GM12878 (cell line): ENCODE data around the gene CCDC57. TPM values are rescaled to one million over a fixed set of nuclear protein-coding genes. Genes with fewer than 3 reads are reported as not detected.
A peak's percentile ranks its signal among the peaks of the same experiment; 100 is the strongest.
"Not testable (repeated sequence)": the region's sequence is repeated elsewhere in the genome, so short reads cannot be mapped to it uniquely, and the experiment has no call there.

Experiments
- ATAC-seq: fragments of 200-7000 bp; cut with Tn5 transposase; 3 replicates; pipeline ENCODE4 v1.9.1; 2020; ENCODE audit warnings: mild to moderate bottlenecking, moderate library complexity
- BruUV-seq: library from RNA; stranded (reverse); fragments of 400-500 nt; replicated peaks from 2 replicates; lab custom pipeline; 2021; lab: Mats Ljungman, UMichigan
- CTCF ChIA-PET: fragments of 300-600 bp; sonication (Branson Sonifier 250); formaldehyde crosslinking; extraction: SDS; loops from one replicate; lab custom pipeline; 2021; ENCODE audit warnings: inconsistent platforms; lab: Yijun Ruan, JAX
- POLR2A ChIA-PET: fragments of 350-600 bp; formaldehyde crosslinking; extraction: SDS; loops from one replicate; lab custom pipeline; 2021; ENCODE audit warnings: inconsistent platforms; lab: Charles Lee
- RAD21 ChIA-PET: fragments of 300-600 bp; sonication (Branson Sonifier 250); formaldehyde crosslinking; loops from one replicate; lab custom pipeline; 2023; ENCODE audit warnings: antibody characterized with exemption; ENCODE audit not compliant: unreplicated experiment; lab: Charles Lee
- SMC1A ChIA-PET: fragments of 300-600 bp; sonication (Branson Sonifier 250); formaldehyde crosslinking; loops from one replicate; lab custom pipeline; 2023; ENCODE audit not compliant: unreplicated experiment, uncharacterized antibody; lab: Charles Lee
- DNase-seq: peaks from one replicate; pipeline ENCODE4 v3.0.0-alpha.2; 2011; ENCODE audit warnings: low read depth, low spot score
- FAIRE-seq: peaks from 3 replicates; lab custom pipeline; 2011; peaks lifted over from hg19 to GRCh38; lab: Jason Lieb, UNC
- H2AFZ ChIP-seq: 2 replicates; pipeline ENCODE4 v1.6.0; 2011; ENCODE audit warnings: low read depth, low read length, control low read depth; ENCODE audit not compliant: control insufficient read depth
- H3K27ac ChIP-seq: 2 replicates; pipeline ENCODE4 v1.5.1; 2011; ENCODE audit warnings: control low read depth; ENCODE audit not compliant: control insufficient read depth, insufficient read depth
- H3K27me3 ChIP-seq, 2 experiments: replicated peaks in 1 of 2; 2 replicates each; pipeline versions ENCODE4 v1.6.0 to v1.6.1; 2011; ENCODE audit warnings: low read length in 1 of 2; ENCODE audit not compliant: control insufficient read depth in 2 of 2, insufficient read depth in 2 of 2
- H3K36me3 ChIP-seq, 2 experiments: 2 replicates each; pipeline ENCODE4 v1.5.1; 2011; ENCODE audit warnings: low read length in 1 of 2; ENCODE audit not compliant: control insufficient read depth in 2 of 2, insufficient read depth in 2 of 2
- H3K4me1 ChIP-seq: 2 replicates; pipeline ENCODE4 v1.6.1; 2011; ENCODE audit warnings: mild to moderate bottlenecking, low read length, moderate library complexity, mixed read lengths; ENCODE audit not compliant: control insufficient read depth, insufficient read depth
- H3K4me2 ChIP-seq: 2 replicates; pipeline ENCODE4 v1.6.0; 2011; ENCODE audit warnings: control low read depth; ENCODE audit not compliant: control insufficient read depth, insufficient read depth
- H3K4me3 ChIP-seq: fragments of 200-600 bp; sonication (generic); 2 replicates; pipeline ENCODE4 v1.5.1; 2016
- H3K79me2 ChIP-seq: 2 replicates; pipeline ENCODE4 v1.6.0; 2011; ENCODE audit warnings: low read length; ENCODE audit not compliant: control insufficient read depth, insufficient read depth
- H3K9ac ChIP-seq: 2 replicates; pipeline ENCODE4 v1.8.0; 2011; ENCODE audit warnings: low read length, control low read depth, mixed read lengths; ENCODE audit not compliant: control insufficient read depth, insufficient read depth
- H3K9me3 ChIP-seq: replicated peaks from 3 replicates; pipeline ENCODE4 v1.5.1; 2011; ENCODE audit warnings: mild to moderate bottlenecking, low read length; ENCODE audit not compliant: control insufficient read depth, insufficient read depth
- H4K20me1 ChIP-seq: 2 replicates; pipeline ENCODE4 v1.6.0; 2011; ENCODE audit not compliant: control insufficient read depth, insufficient read depth
- KAT2A ChIP-seq: conservative IDR thresholded peaks from 2 replicates; pipeline ENCODE4 v1.6.1; 2011; ENCODE audit warnings: low read depth, low read length; ENCODE audit not compliant: control insufficient read depth
- POLR2AphosphoS5 ChIP-seq: IDR thresholded peaks from 2 replicates; pipeline ENCODE4 v1.6.1; 2011; ENCODE audit warnings: mild to moderate bottlenecking, low read length, inconsistent platforms
- POU2F2 ChIP-seq: IDR thresholded peaks from 3 replicates; pipeline ENCODE4 v1.6.1; 2011; ENCODE audit warnings: low read depth, mild to moderate bottlenecking, low read length, borderline replicate concordance
- WGBS: methylation state at CpG from one replicate; pipeline ENCODE4 v1.1.6; 2016; ENCODE audit warnings: low lambda C conversion rate; ENCODE audit not compliant: insufficient replicate concordance, insufficient coverage; ENCODE audit errors: missing lambda C conversion rate; 5-methylcytosine and 5-hydroxymethylcytosine counted together
- in situ Hi-C: fragments of 300-500 bp; cut with MboI; formaldehyde crosslinking; loops from 9 replicates; pipeline ENCODE4 v1.14.3; 2018; ENCODE audit warnings: mixed read lengths
- intact Hi-C: fragments of 100-400 bp; cut with micrococcal nuclease; formaldehyde crosslinking; loops from one replicate; pipeline ENCODE4 v1.14.2; 2022; ENCODE audit not compliant: unreplicated experiment
- polyA plus RNA-seq, 11 experiments: library from polyadenylated mRNA; depleted of rRNA in 4 of 11; unstranded in 6 of 11; stranded (reverse) in 5 of 11; fragments of >200 nt; fragmentation: Nextera tagmentation in 4 of 11; fragmentation: Illumina TruSeq in 1 of 11; extraction: Ambion mirVana in 4 of 11; extraction: Trizol in 1 of 11; gene quantifications; 1 replicate in 1 of 11; 2 replicates in 10 of 11; pipeline versions ENCODE4 v1.2.1 to v1.2.3, GENCODE V29; 2011 to 2016; ENCODE audit warnings: inconsistent platforms in 2 of 11, missing spikeins in 2 of 11, low read depth in 1 of 11
- total RNA-seq, 4 experiments: library from RNA; depleted of rRNA in 3 of 4; stranded (reverse); fragments of >200 nt in 3 of 4; fragmentation: Illumina TruSeq in 1 of 4; extraction: Trizol in 1 of 4; gene quantifications; 2 replicates each; pipeline versions ENCODE4 v1.2.1 to v1.2.3, GENCODE V29; 2013 to 2021
- TF ChIP-seq, protein P1 (sequence below): IDR thresholded peaks from 2 replicates; pipeline ENCODE4 v1.6.1; 2011; ENCODE audit warnings: borderline replicate concordance, low read depth, mild to moderate bottlenecking, moderate library complexity, low read length; ENCODE audit not compliant: insufficient read depth, poor library complexity, severe bottlenecking

The CCDC57 gene
- total and polyA plus RNA-seq, 10 of the 15 experiments (the other 5 are each of a cell fraction or from before 2014, with no cell fraction given): 5.4 to 123 (median 45.8) TPM

DNA sequence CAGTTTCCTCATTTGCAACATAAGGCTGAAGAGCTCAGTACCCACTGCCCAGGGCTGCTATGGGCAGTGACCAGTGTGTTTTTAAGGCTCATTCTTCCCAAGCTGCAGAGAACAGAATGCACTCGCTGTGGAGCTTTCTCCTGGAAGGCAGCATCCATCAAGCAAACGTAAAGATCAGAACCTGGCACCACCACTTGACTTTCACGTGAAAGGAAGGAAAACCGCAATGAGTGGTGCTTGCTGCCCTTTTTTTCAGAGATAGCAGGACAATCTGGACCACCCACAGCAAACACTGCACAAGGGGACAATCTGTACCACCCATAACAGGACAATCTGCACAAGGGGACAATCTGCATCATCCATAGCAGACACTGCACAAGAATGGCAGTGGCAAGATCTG, 49.7 kb upstream of the CCDC57 start:
- H3K9ac ChIP-seq: no peak overlapping the region
- H3K27ac ChIP-seq: no peak overlapping the region
- no peaks in the 10 kb centered on the region for H3K4me1 ChIP-seq
- BruUV-seq: no TSS peak
- H4K20me1 ChIP-seq: peaks cover 9% of the 10 kb centered on the region; the same call in 1 of the 2 replicates
- SMC1A ChIA-PET: interaction anchor here (1.3 kb wide), 1 partner anchor 35 kb away, joined by 3 read pairs; no protein-coding TSS in a partner anchor
- ATAC-seq: no peak
- FAIRE-seq: no peak
- peaks cover 45 to 54% of the 10 kb centered on the region in 2 experiments for H3K36me3 ChIP-seq
- peaks cover 13% of the 10 kb centered on the region for H3K79me2 ChIP-seq
- DNase-seq: no peak
- TF ChIP-seq POLR2AphosphoS5 (0 out of 2 replicates have a peak, but pooled peaks have one; percentile 9), KAT2A (no peak)
- TF ChIP-seq, all 136 proteins: peak for 1
- H3K4me2 ChIP-seq: no peak overlapping the region
- CTCF ChIA-PET: interaction anchor here (0.9 kb wide), 1 partner anchor 71 kb away, joined by 3 read pairs; no protein-coding TSS in a partner anchor
- 99% methylated on average over 4 of the region's 4 CpGs for WGBS
- no peaks in the 10 kb centered on the region for H3K9me3 ChIP-seq
- no peaks in the 10 kb centered on the region for H3K27me3 ChIP-seq
- POLR2A ChIA-PET: interaction anchor here (1.7 kb wide), 1 partner anchor 35 kb away, joined by 4 read pairs; no protein-coding TSS in a partner anchor
- H2AFZ ChIP-seq: no peak overlapping the region
- in situ Hi-C loops (no loop called here), intact Hi-C loops (no loop called here)
- RAD21 ChIA-PET: no interaction called here
- H3K4me3 ChIP-seq: no peak overlapping the region

DNA sequence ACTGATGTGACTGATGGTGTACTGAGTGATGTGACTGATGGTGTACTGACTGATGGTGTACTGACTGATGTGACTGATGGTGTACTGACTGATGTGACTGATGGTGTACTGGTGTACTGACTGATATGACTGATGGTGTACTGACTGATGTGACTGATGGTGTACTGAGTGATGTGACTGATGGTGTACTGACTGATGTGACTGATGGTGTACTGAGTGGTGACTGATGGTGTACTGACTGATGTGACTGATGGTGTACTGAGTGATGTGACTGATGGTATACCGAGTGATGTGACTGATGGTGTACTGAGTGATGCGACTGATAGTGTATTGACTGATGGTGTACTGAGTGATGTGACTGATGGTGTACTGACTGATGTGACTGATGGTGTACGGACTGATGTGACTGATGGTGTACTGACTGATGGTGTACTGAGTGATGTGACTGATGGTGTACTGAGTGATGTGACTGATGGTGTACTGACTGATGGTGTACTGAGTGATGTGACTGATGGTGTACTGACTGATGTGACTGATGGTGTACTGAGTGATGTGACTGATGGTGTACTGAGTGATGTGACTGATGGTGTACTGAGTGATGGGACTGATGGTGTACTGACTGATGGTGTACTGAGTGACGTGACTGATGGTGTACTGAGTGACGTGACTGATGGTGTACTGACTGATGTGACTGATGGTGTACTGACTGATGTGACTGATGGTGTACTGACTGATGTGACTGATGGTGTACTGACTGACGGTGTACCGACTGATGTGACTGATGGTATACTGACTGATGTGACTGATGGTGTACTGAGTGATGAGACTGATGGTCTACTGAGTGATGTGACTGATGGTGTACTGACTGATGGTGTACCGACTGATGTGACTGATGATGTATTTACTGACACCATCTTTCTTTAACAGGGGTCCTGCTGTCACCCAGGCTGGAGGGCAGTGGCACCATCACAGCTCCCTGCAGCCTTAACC, 47.6 kb upstream of the CCDC57 start:
- SMC1A ChIA-PET, H2AFZ ChIP-seq, CTCF ChIA-PET, H3K4me3 ChIP-seq, POLR2A ChIA-PET, RAD21 ChIA-PET, BruUV-seq, H3K27ac ChIP-seq, H3K9ac ChIP-seq, H3K4me2 ChIP-seq, DNase-seq, FAIRE-seq, ATAC-seq, in situ Hi-C loops, H3K4me1 ChIP-seq, intact Hi-C loops, H3K27me3 ChIP-seq, H4K20me1 ChIP-seq, H3K9me3 ChIP-seq, H3K79me2 ChIP-seq: not testable (repeated sequence)
- WGBS: 95% methylated on average over 8 of the region's 8 CpGs
- TF ChIP-seq, protein P1, sequence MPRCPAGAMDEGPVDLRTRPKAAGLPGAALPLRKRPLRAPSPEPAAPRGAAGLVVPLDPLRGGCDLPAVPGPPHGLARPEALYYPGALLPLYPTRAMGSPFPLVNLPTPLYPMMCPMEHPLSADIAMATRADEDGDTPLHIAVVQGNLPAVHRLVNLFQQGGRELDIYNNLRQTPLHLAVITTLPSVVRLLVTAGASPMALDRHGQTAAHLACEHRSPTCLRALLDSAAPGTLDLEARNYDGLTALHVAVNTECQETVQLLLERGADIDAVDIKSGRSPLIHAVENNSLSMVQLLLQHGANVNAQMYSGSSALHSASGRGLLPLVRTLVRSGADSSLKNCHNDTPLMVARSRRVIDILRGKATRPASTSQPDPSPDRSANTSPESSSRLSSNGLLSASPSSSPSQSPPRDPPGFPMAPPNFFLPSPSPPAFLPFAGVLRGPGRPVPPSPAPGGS: peak; percentile 79
- 0 out of 3 replicates have a peak, but pooled peaks have one; percentile 10 for TF ChIP-seq POU2F2
- peaks cover 41 to 48% of the 10 kb centered on the region in 2 experiments for H3K36me3 ChIP-seq
